ENCODE measurements around the gene SLAMF8.

GRCh38 chr1:159783724-159784123 lies 42.9 kb upstream of the SLAMF8 start:
- TF ChIP-seq CTCF (IDR thresholded peaks at IDR 0.05) (no peak), PRDM15 (CRISPR knock-in tag; IDR thresholded peaks at IDR 0.05) (no peak), ZNF121 (CRISPR knock-in tag; IDR thresholded peaks at IDR 0.05) (no peak), TCF7 (CRISPR knock-in tag; IDR thresholded peaks at IDR 0.05; ENCODE audit: low read depth) (no peak), MAX (CRISPR knock-in tag; IDR thresholded peaks at IDR 0.05) (no peak), ZNF138 (CRISPR knock-in tag; conservative IDR thresholded peaks at IDR 0.05) (no peak), NR3C1 (CRISPR knock-in tag; conservative IDR thresholded peaks at IDR 0.05; ENCODE audit: low read depth) (no peak), TEAD1 (CRISPR knock-in tag; IDR thresholded peaks at IDR 0.05) (peak; percentile 40; the same call in 1 of the 2 replicates), ESRRA (CRISPR knock-in tag; IDR thresholded peaks at IDR 0.05; ENCODE audit: borderline replicate concordance) (no peak)
